GM12875 (cell line): ENCODE data around the gene PGAP6.
A peak's percentile ranks its signal among the peaks of the same experiment; 100 is the strongest.

ENCODE experiments used
- H3K4me3 ChIP-seq: one replicate; pipeline ENCODE4 v1.5.1; 2011; ENCODE audit warnings: low read depth, low read length, control low read depth
- TF ChIP-seq, protein P1 (sequence below): IDR thresholded peaks from 2 replicates; pipeline ENCODE4 v1.5.1; 2011; ENCODE audit warnings: low read depth, mild to moderate bottlenecking, control low read depth, inconsistent platforms, low read length, moderate library complexity, borderline replicate concordance; ENCODE audit not compliant: insufficient read depth

Gene PGAP6

DNA sequence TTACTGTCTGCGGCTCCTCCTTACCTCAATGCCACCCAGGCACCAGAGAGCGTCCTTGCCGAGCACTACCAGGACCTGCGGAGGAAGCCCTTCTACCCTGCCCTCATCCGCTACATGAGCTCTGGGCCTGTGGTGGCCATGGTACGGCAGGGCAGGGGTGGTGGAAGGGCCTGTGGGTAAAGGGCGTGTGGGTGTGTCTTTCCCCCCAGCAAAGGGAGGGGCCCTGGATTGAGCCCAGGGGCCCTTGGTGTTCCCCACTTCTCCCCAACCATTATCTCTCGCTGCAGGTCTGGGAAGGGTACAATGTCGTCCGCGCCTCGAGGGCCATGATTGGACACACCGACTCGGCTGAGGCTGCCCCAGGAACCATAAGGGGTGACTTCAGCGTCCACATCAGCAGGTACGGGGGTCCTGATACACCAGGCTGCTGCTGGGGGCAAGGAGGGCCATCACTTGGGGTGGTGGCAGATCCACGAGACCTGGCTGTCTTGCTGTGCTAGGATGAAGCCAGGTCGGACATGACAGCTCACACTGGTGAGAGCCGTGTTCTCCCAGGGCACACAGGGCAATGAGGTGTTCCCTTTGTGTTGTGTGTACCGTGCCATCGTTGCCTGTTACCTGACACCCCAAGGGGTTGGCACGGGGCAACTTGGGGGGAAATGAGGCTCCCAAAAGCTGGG lies 17.7 kb upstream of the PGAP6 start:
- TF ChIP-seq, protein P1, sequence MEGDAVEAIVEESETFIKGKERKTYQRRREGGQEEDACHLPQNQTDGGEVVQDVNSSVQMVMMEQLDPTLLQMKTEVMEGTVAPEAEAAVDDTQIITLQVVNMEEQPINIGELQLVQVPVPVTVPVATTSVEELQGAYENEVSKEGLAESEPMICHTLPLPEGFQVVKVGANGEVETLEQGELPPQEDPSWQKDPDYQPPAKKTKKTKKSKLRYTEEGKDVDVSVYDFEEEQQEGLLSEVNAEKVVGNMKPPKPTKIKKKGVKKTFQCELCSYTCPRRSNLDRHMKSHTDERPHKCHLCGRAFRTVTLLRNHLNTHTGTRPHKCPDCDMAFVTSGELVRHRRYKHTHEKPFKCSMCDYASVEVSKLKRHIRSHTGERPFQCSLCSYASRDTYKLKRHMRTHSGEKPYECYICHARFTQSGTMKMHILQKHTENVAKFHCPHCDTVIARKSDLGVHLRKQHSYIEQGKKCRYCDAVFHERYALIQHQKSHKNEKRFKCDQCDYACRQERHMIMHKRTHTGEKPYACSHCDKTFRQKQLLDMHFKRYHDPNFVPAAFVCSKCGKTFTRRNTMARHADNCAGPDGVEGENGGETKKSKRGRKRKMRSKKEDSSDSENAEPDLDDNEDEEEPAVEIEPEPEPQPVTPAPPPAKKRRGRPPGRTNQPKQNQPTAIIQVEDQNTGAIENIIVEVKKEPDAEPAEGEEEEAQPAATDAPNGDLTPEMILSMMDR = no peak
- H3K4me3 ChIP-seq = no peak overlapping the region

DNA sequence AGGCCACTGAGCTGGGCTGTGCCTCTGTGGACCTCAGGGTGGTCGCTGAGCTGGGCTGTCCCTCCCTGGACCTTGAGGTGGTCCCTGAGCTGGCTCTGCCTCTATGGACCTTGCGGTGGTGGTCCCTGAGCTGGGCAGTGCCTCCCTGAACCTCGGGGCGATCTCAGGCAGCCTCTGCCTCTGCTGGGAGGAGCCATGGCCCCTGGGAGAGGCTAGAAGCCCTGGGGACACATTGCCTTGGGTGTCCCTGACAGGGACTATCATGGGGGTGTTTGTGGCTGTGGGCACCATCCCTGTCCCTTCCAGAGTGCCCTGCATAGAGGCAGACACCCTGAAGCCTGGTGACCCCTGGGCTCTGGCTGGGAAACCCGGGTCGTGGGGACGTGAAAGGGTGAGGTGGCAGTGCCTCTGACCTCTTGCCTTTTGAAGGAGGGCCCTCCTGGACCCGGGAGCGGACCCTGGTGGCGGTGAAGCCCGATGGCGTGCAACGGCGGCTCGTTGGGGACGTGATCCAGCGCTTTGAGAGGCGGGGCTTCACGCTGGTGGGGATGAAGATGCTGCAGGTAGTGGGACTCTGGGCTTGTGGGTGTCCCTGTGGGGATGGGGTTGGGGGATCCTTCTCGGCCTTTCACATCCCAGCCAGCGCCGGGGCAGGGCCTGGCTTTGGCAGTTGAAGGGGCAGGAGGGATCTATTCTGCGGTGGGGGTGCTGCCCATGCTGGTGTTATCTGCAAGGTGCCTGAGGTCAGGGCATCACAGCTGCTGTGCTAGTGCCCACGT lies 17.0 kb upstream of the PGAP6 start:
- TF ChIP-seq, protein P1 = no peak
- no peak overlapping the region for H3K4me3 ChIP-seq

DNA sequence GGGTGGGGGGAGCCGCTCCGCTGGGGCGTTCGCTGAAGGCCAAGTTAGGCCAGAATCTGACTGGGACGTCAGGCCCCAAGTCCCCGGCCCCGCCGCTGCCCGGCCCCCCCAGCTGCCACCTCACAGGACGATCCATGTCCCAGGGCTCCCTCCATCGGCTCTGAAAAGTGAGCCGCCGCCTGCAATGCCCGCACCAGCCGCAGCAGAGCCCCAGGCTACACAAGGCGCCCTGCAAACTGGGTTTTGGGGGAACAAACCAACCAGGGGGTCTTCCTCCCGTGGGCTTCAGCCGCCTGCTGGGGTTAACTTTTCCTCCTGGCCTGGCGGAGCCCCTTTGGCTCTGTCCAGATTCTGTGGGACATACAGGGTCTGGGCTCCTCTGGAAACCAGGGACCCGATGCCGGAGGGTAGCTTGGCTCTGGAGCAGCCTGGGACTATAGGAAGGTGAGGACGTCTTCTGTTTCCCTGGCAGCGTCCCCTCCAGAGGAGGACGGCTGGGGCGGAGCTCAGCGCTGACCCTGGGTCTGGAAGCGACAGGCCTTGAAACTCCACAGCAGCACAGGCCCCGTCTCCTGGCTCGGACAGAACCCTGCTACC lies 16.1 kb upstream of the PGAP6 start:
- peak overlapping the region; percentile 16 for H3K4me3 ChIP-seq
- TF ChIP-seq, protein P1 = peak; percentile 40; the same call in 1 of the 2 replicates

DNA sequence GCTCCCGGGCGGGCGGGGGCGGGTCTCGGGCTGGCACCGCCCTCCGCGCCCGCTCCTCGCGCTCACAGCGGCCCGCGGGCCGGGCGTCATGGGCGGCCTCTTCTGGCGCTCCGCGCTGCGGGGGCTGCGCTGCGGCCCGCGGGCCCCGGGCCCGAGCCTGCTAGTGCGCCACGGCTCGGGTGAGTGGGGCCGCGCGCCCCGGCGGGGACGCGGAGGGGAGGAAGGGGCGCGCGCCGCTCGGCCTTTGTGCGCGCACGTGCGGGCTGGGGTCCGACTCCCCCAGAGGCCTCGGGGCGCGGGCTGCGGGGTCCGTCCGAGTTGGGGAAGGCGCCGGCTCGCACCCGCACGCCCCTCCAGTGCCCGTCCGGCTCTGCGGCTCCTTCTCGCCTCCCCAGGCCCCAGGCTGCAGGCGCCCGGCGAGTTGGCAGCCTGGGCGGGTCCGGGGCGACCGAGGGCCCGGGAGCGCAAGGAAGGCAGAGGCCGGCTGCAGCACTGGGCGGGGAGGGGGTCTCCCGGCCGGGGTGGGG lies 15.4 kb upstream of the PGAP6 start, which contains the start of gene NME4:
Gene NME4 (plus strand): TSS at position 65 of the 527 bp plus-strand sequence. CDS start 24 bp downstream, at position 89.
- TF ChIP-seq, protein P1 = no peak
- H3K4me3 ChIP-seq = peak within 1 kb of the TSS; percentile 78

DNA sequence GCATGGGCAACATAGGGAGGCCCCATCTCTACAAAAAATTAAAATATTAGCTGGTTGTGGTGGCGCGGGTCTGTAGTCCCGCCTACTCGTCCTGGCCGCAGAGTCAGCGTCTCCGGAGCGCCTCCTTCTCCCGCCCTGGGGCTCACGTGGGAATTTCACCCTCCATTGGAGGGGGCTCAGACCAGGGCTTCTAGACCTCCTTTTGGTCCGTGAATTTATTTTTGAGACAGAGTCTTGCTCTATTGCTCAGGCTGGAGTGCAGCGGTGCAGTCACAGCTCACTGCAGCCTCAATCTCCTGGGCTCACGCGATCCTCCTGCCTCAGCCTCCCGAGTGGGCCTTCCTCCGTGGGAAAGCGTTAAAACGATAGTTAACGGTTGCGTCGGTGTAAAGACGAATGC lies 14.8 kb upstream of the PGAP6 start:
- peak overlapping the region; percentile 78 for H3K4me3 ChIP-seq
- TF ChIP-seq, protein P1 = no peak

GRCh38 chr16:396199-396598 lies 14.4 kb upstream of the PGAP6 start:
- peak overlapping the region; percentile 78 for H3K4me3 ChIP-seq
- TF ChIP-seq, protein P1 = no peak
